Activated naive CD4-positive, alpha-beta T cell treated with anti-CD3 and anti-CD28 coated beads, Interleukin-2, amount 50 U/mL, for 24 hours (primary cell): ENCODE data around the gene MYCBP2.
"Not testable (repeated sequence)": the region's sequence is repeated elsewhere in the genome, so short reads cannot be mapped to it uniquely, and the experiment has no call there.

Source experiments
- H3K27ac Mint-ChIP-seq: one replicate; pipeline ENCODE4 v1.8.0; 2021; ENCODE audit warnings: mild to moderate bottlenecking, mixed read lengths
- H3K27me3 Mint-ChIP-seq: one replicate; pipeline ENCODE4 v1.8.0; 2021; ENCODE audit warnings: mixed read lengths
- H3K36me3 Mint-ChIP-seq: one replicate; pipeline ENCODE4 v1.8.0; 2021; ENCODE audit warnings: mixed read lengths
- H3K4me1 Mint-ChIP-seq: one replicate; pipeline ENCODE4 v1.8.0; 2021; ENCODE audit warnings: mixed read lengths
- H3K4me3 Mint-ChIP-seq: one replicate; pipeline ENCODE4 v1.8.0; 2021; ENCODE audit warnings: mild to moderate bottlenecking, mixed read lengths
- H3K9me3 Mint-ChIP-seq: one replicate; pipeline ENCODE4 v1.8.0; 2021; ENCODE audit warnings: mixed read lengths

MYCBP2 gene

DNA sequence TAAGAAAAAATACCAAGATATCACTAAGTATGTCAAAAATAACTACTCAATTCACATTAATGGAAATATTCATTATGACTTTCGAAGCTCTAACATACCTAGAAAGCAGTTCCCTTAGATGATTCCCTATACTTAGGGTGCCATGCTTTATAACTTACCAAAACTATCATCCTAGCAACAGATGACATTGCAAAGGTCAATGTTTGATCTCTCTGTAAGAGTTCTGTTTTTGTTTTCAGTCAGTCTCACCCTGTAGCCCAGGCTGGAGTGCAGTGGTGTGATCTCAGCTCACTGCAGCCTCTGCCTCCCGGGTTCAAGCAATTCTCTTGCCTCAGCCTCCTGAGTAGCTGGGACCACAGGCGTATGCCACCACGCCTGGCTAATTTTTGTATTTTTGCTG lies 318.6 kb downstream of the MYCBP2 start:
- H3K9me3 Mint-ChIP-seq, H3K36me3 Mint-ChIP-seq, H3K27me3 Mint-ChIP-seq, H3K4me3 Mint-ChIP-seq: not testable (repeated sequence)
- Mint-ChIP-seq H3K27ac (peak overlapping the region; percentile 72), H3K4me1 (peaks cover 44% of the 10 kb centered on the region)

DNA sequence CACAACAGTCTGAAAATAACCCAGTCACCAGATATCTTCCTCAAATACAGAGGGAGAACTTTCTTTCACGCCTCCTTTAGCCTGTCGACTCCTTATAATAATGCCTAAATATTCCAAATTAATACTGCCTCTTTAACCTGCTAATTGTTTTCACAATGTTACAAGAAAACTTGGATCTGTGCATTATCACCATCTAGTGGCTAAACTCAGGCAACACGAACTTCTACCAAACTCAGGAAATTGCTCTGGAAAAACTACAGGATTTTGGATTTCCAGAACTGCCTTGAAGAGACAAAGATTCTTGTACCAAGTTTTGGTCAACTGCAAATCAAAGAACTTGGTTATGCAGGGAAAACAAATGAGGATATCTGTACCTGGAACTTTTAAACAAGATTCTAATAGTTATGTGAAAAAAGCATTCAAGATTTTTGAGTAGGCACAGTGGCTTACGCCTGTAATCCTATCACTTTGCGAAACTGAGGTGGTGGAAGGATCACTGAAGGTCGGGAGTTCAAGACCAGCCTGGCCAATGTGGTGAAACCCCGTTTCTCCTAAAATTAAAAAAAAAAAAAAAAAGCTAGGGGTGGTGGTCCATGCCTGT lies 324.2 kb downstream of the MYCBP2 start:
- Mint-ChIP-seq H3K27ac (peak overlapping the region; percentile 86), H3K4me3 (no peak overlapping the region), H3K9me3 (no peaks in the 10 kb centered on the region)

DNA sequence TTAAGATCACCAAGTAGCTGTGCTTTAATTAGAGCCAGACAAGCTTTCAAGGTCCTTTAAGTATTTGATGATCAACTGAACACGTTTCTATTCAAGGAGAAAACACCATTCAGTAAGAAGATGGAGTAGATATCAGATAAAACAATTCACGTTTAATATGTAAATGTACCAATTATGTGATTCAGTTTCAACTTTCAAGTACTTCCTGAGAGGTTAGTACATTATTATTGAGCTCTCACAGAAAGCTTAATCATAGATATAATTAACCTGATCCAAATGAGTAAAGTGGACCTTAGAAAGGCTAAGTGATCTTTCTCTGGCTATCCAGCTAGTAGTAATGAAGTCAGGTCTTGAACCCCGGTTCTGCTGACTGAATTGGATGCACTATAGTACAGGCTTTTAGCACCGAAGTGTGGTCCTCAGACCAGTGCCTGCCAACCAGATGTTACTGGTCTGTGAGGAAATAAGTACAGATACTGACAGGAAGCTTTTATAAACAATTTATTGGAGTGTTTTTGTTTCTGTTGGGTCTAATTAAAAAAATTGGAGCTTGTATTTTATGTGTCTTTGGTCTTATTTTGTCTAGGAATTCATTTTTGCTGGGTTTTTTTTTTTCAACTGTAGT lies 324.8 kb downstream of the MYCBP2 start:
- H3K27me3 Mint-ChIP-seq, result no peaks in the 10 kb centered on the region
- peak overlapping the region; percentile 86 for H3K27ac Mint-ChIP-seq
- H3K9me3 Mint-ChIP-seq, result no peaks in the 10 kb centered on the region
- H3K36me3 Mint-ChIP-seq, result peaks cover 6% of the 10 kb centered on the region
- peaks cover 50% of the 10 kb centered on the region for H3K4me1 Mint-ChIP-seq
- H3K4me3 Mint-ChIP-seq, result no peak overlapping the region

More for the DNA sequence above, 324.2 kb downstream of the MYCBP2 start:
- Mint-ChIP-seq H3K36me3 (peaks cover 6% of the 10 kb centered on the region), H3K4me1 (peaks cover 51% of the 10 kb centered on the region), H3K27me3 (no peaks in the 10 kb centered on the region)

- Mint-ChIP-seq H3K9me3 (no peaks in the 10 kb centered on the region), H3K4me3 (no peak overlapping the region), H3K27me3 (no peaks in the 10 kb centered on the region), H3K4me1 (peaks cover 50% of the 10 kb centered on the region), H3K36me3 (peaks cover 8% of the 10 kb centered on the region), H3K27ac (peak overlapping the region; percentile 84)
Measured at GRCh38 chr13:77001540-77001939, 325.4 kb downstream of the MYCBP2 start.

DNA sequence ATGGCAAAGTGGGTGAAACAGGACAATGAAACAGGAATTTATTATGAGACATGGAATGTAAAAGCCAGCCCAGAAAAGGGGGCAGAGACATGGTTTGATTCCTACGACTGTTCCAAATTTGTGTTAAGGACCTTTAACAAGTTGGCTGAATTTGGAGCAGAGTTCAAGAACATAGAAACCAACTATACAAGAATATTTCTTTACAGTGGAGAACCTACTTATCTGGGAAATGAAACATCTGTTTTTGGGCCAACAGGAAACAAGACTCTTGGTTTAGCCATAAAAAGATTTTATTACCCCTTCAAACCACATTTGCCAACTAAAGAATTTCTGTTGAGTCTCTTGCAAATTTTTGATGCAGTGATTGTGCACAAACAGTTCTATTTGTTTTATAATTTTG lies 326.4 kb downstream of the MYCBP2 start:
- H3K4me1 Mint-ChIP-seq, result peaks cover 50% of the 10 kb centered on the region
- H3K27me3 Mint-ChIP-seq, result no peaks in the 10 kb centered on the region
- H3K9me3 Mint-ChIP-seq, result no peaks in the 10 kb centered on the region
- peaks cover 11% of the 10 kb centered on the region for H3K36me3 Mint-ChIP-seq
- H3K27ac Mint-ChIP-seq, result no peak overlapping the region
- no peak overlapping the region for H3K4me3 Mint-ChIP-seq
